ENCODE data around the gene VPS50.
A peak's percentile ranks its signal among the peaks of the same experiment; 100 is the strongest.

Gene VPS50

GRCh38 chr7:93238131-93238530, 6.0 kb downstream of the VPS50 start:
- no peak for DNase-seq (ENCODE audit: low read depth)
- H3K4me3 ChIP-seq (replicated peaks; ENCODE audit: low read depth, low read length) = no peak overlapping the region
- no peak for TF ChIP-seq CTCF (IDR thresholded peaks at IDR 0.05; ENCODE audit: low read length, missing control alignments)

GRCh38 chr7:93238748-93239147, 6.6 kb downstream of the VPS50 start:
- DNase-seq (ENCODE audit: low read depth) = no peak
- H3K4me3 ChIP-seq (replicated peaks; ENCODE audit: low read depth, low read length) = no peak overlapping the region
- no peak for TF ChIP-seq CTCF (IDR thresholded peaks at IDR 0.05; ENCODE audit: low read length, missing control alignments)

GRCh38 chr7:93239824-93240223, 7.7 kb downstream of the VPS50 start:
- no peak overlapping the region for H3K4me3 ChIP-seq (replicated peaks; ENCODE audit: low read depth, low read length)
- no peak for TF ChIP-seq CTCF (IDR thresholded peaks at IDR 0.05; ENCODE audit: low read length, missing control alignments)
- DNase-seq (ENCODE audit: low read depth) = no peak

GRCh38 chr7:93242106-93242505, 9.9 kb downstream of the VPS50 start:
- no peak for TF ChIP-seq CTCF (IDR thresholded peaks at IDR 0.05; ENCODE audit: low read length, missing control alignments)
- DNase-seq (ENCODE audit: low read depth) = no peak
- H3K4me3 ChIP-seq (replicated peaks; ENCODE audit: low read depth, low read length) = no peak overlapping the region

- no peak overlapping the region for H3K4me3 ChIP-seq (replicated peaks; ENCODE audit: low read depth, low read length)
- TF ChIP-seq CTCF (IDR thresholded peaks at IDR 0.05; ENCODE audit: low read length, missing control alignments) = peak; percentile 44
- peak; percentile 62 for DNase-seq (ENCODE audit: low read depth)
Observed at GRCh38 chr7:93245525-93246432, 13.6 kb downstream of the VPS50 start.

GRCh38 chr7:93249491-93250148, 17.5 kb downstream of the VPS50 start:
- no peak overlapping the region for H3K4me3 ChIP-seq (replicated peaks; ENCODE audit: low read depth, low read length)
- DNase-seq (ENCODE audit: low read depth) = peak; percentile 71
- TF ChIP-seq CTCF (IDR thresholded peaks at IDR 0.05; ENCODE audit: low read length, missing control alignments) = no peak
